H9 (cell line): ENCODE measurements around the gene FSTL4. TPM values are rescaled to one million over a fixed set of nuclear protein-coding genes. Genes with fewer than 3 reads are reported as not detected.

Source experiments
- DNase-seq: peaks from one replicate; pipeline ENCODE4 v3.0.0-alpha.2; 2017
- H2AFZ ChIP-seq: one replicate; pipeline ENCODE4 v1.6.1; 2013; ENCODE audit warnings: mild to moderate bottlenecking, low read length, control low read depth, moderate library complexity
- H2AK5ac ChIP-seq: 2 replicates; pipeline ENCODE4 v1.6.1; 2013; ENCODE audit warnings: low read length, control low read depth, mixed read lengths; ENCODE audit not compliant: insufficient read length
- H2BK120ac ChIP-seq: one replicate; pipeline ENCODE4 v1.6.1; 2013; ENCODE audit warnings: low read depth, mild to moderate bottlenecking, low read length, control low read depth, inconsistent platforms; ENCODE audit not compliant: poor library complexity, severe bottlenecking
- H2BK12ac ChIP-seq: 2 replicates; pipeline ENCODE4 v1.6.1; 2013; ENCODE audit warnings: low read length, control low read depth, mixed read lengths, low read depth; ENCODE audit not compliant: insufficient read length
- H2BK15ac ChIP-seq: 2 replicates; pipeline ENCODE4 v1.6.1; 2013; ENCODE audit warnings: low read depth, low read length, control low read depth
- H2BK20ac ChIP-seq: one replicate; pipeline ENCODE4 v1.6.1; 2013; ENCODE audit warnings: low read depth, mild to moderate bottlenecking, low read length, control low read depth, inconsistent platforms; ENCODE audit not compliant: poor library complexity, severe bottlenecking
- H2BK5ac ChIP-seq: 2 replicates; pipeline ENCODE4 v1.6.1; 2013; ENCODE audit warnings: low read length, control low read depth, mixed read lengths; ENCODE audit not compliant: insufficient read length
- H3K14ac ChIP-seq: 2 replicates; pipeline ENCODE4 v1.6.1; 2013; ENCODE audit warnings: low read length, control low read depth; ENCODE audit not compliant: insufficient read depth
- H3K18ac ChIP-seq: 2 replicates; pipeline ENCODE4 v1.6.1; 2013; ENCODE audit warnings: low read depth, mild to moderate bottlenecking, mixed read lengths, low read length, control low read depth; ENCODE audit not compliant: insufficient read length
- H3K23ac ChIP-seq: 2 replicates; pipeline ENCODE4 v1.6.1; 2013; ENCODE audit warnings: low read length, control low read depth, mixed read lengths, low read depth; ENCODE audit not compliant: insufficient read length
- H3K23me2 ChIP-seq: 2 replicates; pipeline ENCODE4 v1.6.1; 2013; ENCODE audit warnings: low read depth, mild to moderate bottlenecking, mixed read lengths, low read length, control low read depth; ENCODE audit not compliant: insufficient read length, poor library complexity, severe bottlenecking
- H3K27ac ChIP-seq: 2 replicates; pipeline ENCODE4 v1.5.1; 2013; ENCODE audit warnings: low read length, control low read depth, mixed read lengths, low read depth; ENCODE audit not compliant: insufficient read length
- H3K27me3 ChIP-seq: 2 replicates; pipeline ENCODE4 v1.6.1; 2013; ENCODE audit warnings: low read length, control low read depth, inconsistent platforms; ENCODE audit not compliant: insufficient read depth
- H3K4ac ChIP-seq: 2 replicates; pipeline ENCODE4 v1.6.1; 2013; ENCODE audit warnings: low read depth, mild to moderate bottlenecking, control low read depth, inconsistent platforms, low read length, moderate library complexity
- H3K4me1 ChIP-seq: 2 replicates; pipeline ENCODE4 v1.6.1; 2013; ENCODE audit warnings: low read length, control low read depth, inconsistent platforms; ENCODE audit not compliant: insufficient read depth
- H3K4me2 ChIP-seq: 2 replicates; pipeline ENCODE4 v1.6.1; 2013; ENCODE audit warnings: low read length, control low read depth, mixed read lengths; ENCODE audit not compliant: insufficient read length, insufficient read depth
- H3K56ac ChIP-seq: 2 replicates; pipeline ENCODE4 v1.6.1; 2013; ENCODE audit warnings: low read depth, mild to moderate bottlenecking, mixed read lengths, low read length, control low read depth; ENCODE audit not compliant: insufficient read length
- H3K79me1 ChIP-seq: 2 replicates; pipeline ENCODE4 v1.6.1; 2013; ENCODE audit warnings: low read depth, mild to moderate bottlenecking, moderate library complexity, low read length, control low read depth, inconsistent platforms; ENCODE audit not compliant: insufficient read depth, poor library complexity, severe bottlenecking
- H3K79me2 ChIP-seq: 2 replicates; pipeline ENCODE4 v1.6.1; 2013; ENCODE audit warnings: low read length, control low read depth, inconsistent platforms; ENCODE audit not compliant: insufficient read depth
- H3K9ac ChIP-seq: 2 replicates; pipeline ENCODE4 v1.6.1; 2013; ENCODE audit warnings: low read length, control low read depth, mixed read lengths; ENCODE audit not compliant: insufficient read length; ENCODE audit errors: extremely low read depth
- H3K9me3 ChIP-seq: one replicate; pipeline ENCODE4 v1.6.1; 2013; ENCODE audit warnings: low read depth, low read length, inconsistent platforms; ENCODE audit not compliant: control insufficient read depth
- H3T11ph ChIP-seq: one replicate; pipeline ENCODE4 v1.6.1; 2013; ENCODE audit warnings: mild to moderate bottlenecking, low read length, control low read depth, inconsistent platforms
- H4K20me1 ChIP-seq: one replicate; pipeline ENCODE4 v1.6.1; 2013; ENCODE audit not compliant: control insufficient read depth, insufficient read length, insufficient read depth
- H4K5ac ChIP-seq: 2 replicates; pipeline ENCODE4 v1.6.1; 2013; ENCODE audit warnings: low read depth, mild to moderate bottlenecking, mixed read lengths, low read length, control low read depth; ENCODE audit not compliant: insufficient read length
- H4K8ac ChIP-seq: replicated peaks from 2 replicates; pipeline ENCODE4 v1.6.1; 2013; ENCODE audit warnings: low read length, control low read depth, mixed read lengths, low read depth; ENCODE audit not compliant: insufficient read length
- H4K91ac ChIP-seq: 2 replicates; pipeline ENCODE4 v1.6.1; 2013; ENCODE audit warnings: low read depth, mild to moderate bottlenecking, moderate library complexity, mixed read lengths, low read length, control low read depth; ENCODE audit not compliant: insufficient read length
- H3K27ac Mint-ChIP-seq, 3 experiments: 2 replicates in 2 of 3; 3 replicates in 1 of 3; pipeline ENCODE4 v1.8.0; 2020 to 2021; ENCODE audit warnings: mixed read lengths in 3 of 3, mild to moderate bottlenecking in 1 of 3, moderate library complexity in 1 of 3
- H3K27me3 Mint-ChIP-seq: 2 replicates; pipeline ENCODE4 v1.8.0; 2021; ENCODE audit warnings: low read depth, mild to moderate bottlenecking, moderate library complexity, mixed read lengths
- H3K36me3 Mint-ChIP-seq, 3 experiments: 2 replicates in 2 of 3; 3 replicates in 1 of 3; pipeline ENCODE4 v1.8.0; 2020 to 2021; ENCODE audit warnings: low read depth in 3 of 3, mixed read lengths in 3 of 3; ENCODE audit not compliant: insufficient read depth in 1 of 3
- H3K4me1 Mint-ChIP-seq, 2 experiments: 2 replicates each; pipeline ENCODE4 v1.8.0; 2020; ENCODE audit warnings: mixed read lengths in 2 of 2
- H3K4me3 Mint-ChIP-seq, 2 experiments: 2 replicates in 1 of 2; 3 replicates in 1 of 2; pipeline ENCODE4 v1.8.0; 2020 to 2021; ENCODE audit warnings: mild to moderate bottlenecking in 2 of 2, mixed read lengths in 2 of 2, moderate library complexity in 1 of 2
- H3K9me3 Mint-ChIP-seq, 2 experiments: 2 replicates in 1 of 2; 3 replicates in 1 of 2; pipeline ENCODE4 v1.8.0; 2020; ENCODE audit warnings: mild to moderate bottlenecking in 2 of 2, mixed read lengths in 2 of 2, moderate library complexity in 1 of 2
- WGBS: extraction: QIAGEN DNeasy Blood & Tissue Kit; methylation state at CpG from one replicate; pipeline ENCODE4 v1.1.7; 2013; ENCODE audit warnings: missing lambda C conversion rate, low lambda C conversion rate, mixed read lengths; ENCODE audit not compliant: insufficient read length; ENCODE audit errors: extremely low coverage; 5-methylcytosine and 5-hydroxymethylcytosine counted together
- total RNA-seq: library from RNA; stranded (reverse); gene quantifications from 2 replicates; pipeline ENCODE4 v1.2.1, GENCODE V29; 2021
- TF ChIP-seq, protein P1 (sequence below): fragments of 200-600 bp; sonication (generic); conservative IDR thresholded peaks from 3 replicates; pipeline ENCODE4 v1.8.0; 2021; ENCODE audit warnings: antibody characterized with exemption, mild to moderate bottlenecking

Gene FSTL4
- total RNA-seq, 1 experiment from 2014 or later, result 5.7 TPM

DNA sequence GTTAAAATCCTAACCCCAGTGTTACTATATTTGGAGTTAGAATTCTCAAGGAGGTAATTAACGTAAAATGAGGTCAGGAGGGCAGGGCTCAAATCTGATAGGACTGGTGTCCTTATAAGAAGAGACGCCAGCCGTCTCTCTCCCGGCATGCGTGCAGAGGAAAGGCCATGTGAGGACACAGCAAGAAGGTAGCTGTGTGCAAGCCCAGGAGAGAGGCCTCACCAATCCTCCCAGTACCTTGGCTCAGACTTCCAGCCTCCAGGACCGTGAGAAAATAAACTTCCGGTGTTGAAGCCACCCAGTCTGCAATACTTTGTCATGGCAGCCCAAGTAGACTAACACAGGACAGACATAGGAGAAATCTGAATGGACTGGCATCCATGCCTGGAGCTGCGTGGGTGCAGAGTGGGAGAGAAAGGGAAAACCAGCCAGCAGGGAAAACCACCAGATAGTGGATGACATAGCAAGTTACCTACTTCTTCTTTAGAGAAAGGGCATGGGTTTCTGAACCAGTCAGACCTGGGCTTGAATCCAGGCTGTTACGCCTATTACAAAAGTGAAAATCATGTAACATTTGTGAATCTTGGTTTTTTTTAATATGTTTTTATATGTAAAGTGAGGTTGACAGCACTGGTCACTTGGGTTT, 89.2 kb downstream of the FSTL4 start:
- H4K91ac ChIP-seq, result no peak overlapping the region
- H4K20me1 ChIP-seq, result no peaks in the 10 kb centered on the region
- TF ChIP-seq, protein P1, sequence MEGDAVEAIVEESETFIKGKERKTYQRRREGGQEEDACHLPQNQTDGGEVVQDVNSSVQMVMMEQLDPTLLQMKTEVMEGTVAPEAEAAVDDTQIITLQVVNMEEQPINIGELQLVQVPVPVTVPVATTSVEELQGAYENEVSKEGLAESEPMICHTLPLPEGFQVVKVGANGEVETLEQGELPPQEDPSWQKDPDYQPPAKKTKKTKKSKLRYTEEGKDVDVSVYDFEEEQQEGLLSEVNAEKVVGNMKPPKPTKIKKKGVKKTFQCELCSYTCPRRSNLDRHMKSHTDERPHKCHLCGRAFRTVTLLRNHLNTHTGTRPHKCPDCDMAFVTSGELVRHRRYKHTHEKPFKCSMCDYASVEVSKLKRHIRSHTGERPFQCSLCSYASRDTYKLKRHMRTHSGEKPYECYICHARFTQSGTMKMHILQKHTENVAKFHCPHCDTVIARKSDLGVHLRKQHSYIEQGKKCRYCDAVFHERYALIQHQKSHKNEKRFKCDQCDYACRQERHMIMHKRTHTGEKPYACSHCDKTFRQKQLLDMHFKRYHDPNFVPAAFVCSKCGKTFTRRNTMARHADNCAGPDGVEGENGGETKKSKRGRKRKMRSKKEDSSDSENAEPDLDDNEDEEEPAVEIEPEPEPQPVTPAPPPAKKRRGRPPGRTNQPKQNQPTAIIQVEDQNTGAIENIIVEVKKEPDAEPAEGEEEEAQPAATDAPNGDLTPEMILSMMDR, result no peak
- H4K5ac ChIP-seq, result no peak overlapping the region
- no peak overlapping the region for H2AK5ac ChIP-seq
- no peak overlapping the region for H4K8ac ChIP-seq
- no peak overlapping the region for H3K23ac ChIP-seq
- no peak overlapping the region for H3K27ac ChIP-seq
- Mint-ChIP-seq H3K9me3 (no peaks in the 10 kb centered on the region), H3K4me3 (no peak overlapping the region), H3K36me3 (no peaks in the 10 kb centered on the region), H3K27ac (0 out of 7 replicates have a peak overlapping the region, but pooled peaks of 1 of the 3 experiments have one; percentile 22), H3K27me3 (peaks cover 3% of the 10 kb centered on the region; the same call in 1 of the 2 replicates), H3K4me1 (peaks cover 22 to 33% of the 10 kb centered on the region in 2 experiments)
- H3K27me3 ChIP-seq, result no peaks in the 10 kb centered on the region
- WGBS, result no CpG with 5 or more reads among the region's 9 CpGs
- H3K79me2 ChIP-seq, result no peaks in the 10 kb centered on the region
- no peak for DNase-seq
- no peaks in the 10 kb centered on the region for H3K9me3 ChIP-seq
- H3T11ph ChIP-seq, result no peak overlapping the region
- H3K4me2 ChIP-seq, result no peak overlapping the region
- H3K14ac ChIP-seq, result peak overlapping the region; percentile 37; the same call in 1 of the 2 replicates
- H3K18ac ChIP-seq, result peak overlapping the region; percentile 49
- no peaks in the 10 kb centered on the region; the same call in 1 of the 2 replicates for H3K4me1 ChIP-seq
- H3K9ac ChIP-seq, result no peak overlapping the region
- H3K79me1 ChIP-seq, result no peaks in the 10 kb centered on the region
- H2BK15ac ChIP-seq, result no peak overlapping the region
- H2BK120ac ChIP-seq, result no peak overlapping the region
- no peak overlapping the region; the same call in 1 of the 2 replicates for H3K4ac ChIP-seq
- no peaks in the 10 kb centered on the region for H3K23me2 ChIP-seq
- H2BK20ac ChIP-seq, result no peak overlapping the region
- no peak overlapping the region for H3K56ac ChIP-seq
- H2BK5ac ChIP-seq, result no peak overlapping the region
- no peak overlapping the region for H2AFZ ChIP-seq
- H2BK12ac ChIP-seq, result no peak overlapping the region
